H9 (cell line): ENCODE results near the gene CUL4A. TPM values are rescaled to one million over a fixed set of nuclear protein-coding genes. Genes with fewer than 3 reads are reported as not detected.

Experiments
- DNase-seq: peaks from one replicate; pipeline ENCODE4 v3.0.0-alpha.2; 2017
- H2AFZ ChIP-seq: one replicate; pipeline ENCODE4 v1.6.1; 2013; ENCODE audit warnings: mild to moderate bottlenecking, low read length, control low read depth, moderate library complexity
- H2AK5ac ChIP-seq: 2 replicates; pipeline ENCODE4 v1.6.1; 2013; ENCODE audit warnings: low read length, control low read depth, mixed read lengths; ENCODE audit not compliant: insufficient read length
- H2BK120ac ChIP-seq: one replicate; pipeline ENCODE4 v1.6.1; 2013; ENCODE audit warnings: low read depth, mild to moderate bottlenecking, low read length, control low read depth, inconsistent platforms; ENCODE audit not compliant: poor library complexity, severe bottlenecking
- H2BK12ac ChIP-seq: 2 replicates; pipeline ENCODE4 v1.6.1; 2013; ENCODE audit warnings: low read length, control low read depth, mixed read lengths, low read depth; ENCODE audit not compliant: insufficient read length
- H2BK15ac ChIP-seq: 2 replicates; pipeline ENCODE4 v1.6.1; 2013; ENCODE audit warnings: low read depth, low read length, control low read depth
- H2BK20ac ChIP-seq: one replicate; pipeline ENCODE4 v1.6.1; 2013; ENCODE audit warnings: low read depth, mild to moderate bottlenecking, low read length, control low read depth, inconsistent platforms; ENCODE audit not compliant: poor library complexity, severe bottlenecking
- H2BK5ac ChIP-seq: 2 replicates; pipeline ENCODE4 v1.6.1; 2013; ENCODE audit warnings: low read length, control low read depth, mixed read lengths; ENCODE audit not compliant: insufficient read length
- H3K14ac ChIP-seq: 2 replicates; pipeline ENCODE4 v1.6.1; 2013; ENCODE audit warnings: low read length, control low read depth; ENCODE audit not compliant: insufficient read depth
- H3K18ac ChIP-seq: 2 replicates; pipeline ENCODE4 v1.6.1; 2013; ENCODE audit warnings: low read depth, mild to moderate bottlenecking, mixed read lengths, low read length, control low read depth; ENCODE audit not compliant: insufficient read length
- H3K23ac ChIP-seq: 2 replicates; pipeline ENCODE4 v1.6.1; 2013; ENCODE audit warnings: low read length, control low read depth, mixed read lengths, low read depth; ENCODE audit not compliant: insufficient read length
- H3K23me2 ChIP-seq: 2 replicates; pipeline ENCODE4 v1.6.1; 2013; ENCODE audit warnings: low read depth, mild to moderate bottlenecking, mixed read lengths, low read length, control low read depth; ENCODE audit not compliant: insufficient read length, poor library complexity, severe bottlenecking
- H3K27ac ChIP-seq: 2 replicates; pipeline ENCODE4 v1.5.1; 2013; ENCODE audit warnings: low read length, control low read depth, mixed read lengths, low read depth; ENCODE audit not compliant: insufficient read length
- H3K27me3 ChIP-seq: 2 replicates; pipeline ENCODE4 v1.6.1; 2013; ENCODE audit warnings: low read length, control low read depth, inconsistent platforms; ENCODE audit not compliant: insufficient read depth
- H3K4ac ChIP-seq: 2 replicates; pipeline ENCODE4 v1.6.1; 2013; ENCODE audit warnings: low read depth, mild to moderate bottlenecking, control low read depth, inconsistent platforms, low read length, moderate library complexity
- H3K4me1 ChIP-seq: 2 replicates; pipeline ENCODE4 v1.6.1; 2013; ENCODE audit warnings: low read length, control low read depth, inconsistent platforms; ENCODE audit not compliant: insufficient read depth
- H3K4me2 ChIP-seq: 2 replicates; pipeline ENCODE4 v1.6.1; 2013; ENCODE audit warnings: low read length, control low read depth, mixed read lengths; ENCODE audit not compliant: insufficient read length, insufficient read depth
- H3K56ac ChIP-seq: 2 replicates; pipeline ENCODE4 v1.6.1; 2013; ENCODE audit warnings: low read depth, mild to moderate bottlenecking, mixed read lengths, low read length, control low read depth; ENCODE audit not compliant: insufficient read length
- H3K79me1 ChIP-seq: 2 replicates; pipeline ENCODE4 v1.6.1; 2013; ENCODE audit warnings: low read depth, mild to moderate bottlenecking, moderate library complexity, low read length, control low read depth, inconsistent platforms; ENCODE audit not compliant: insufficient read depth, poor library complexity, severe bottlenecking
- H3K79me2 ChIP-seq: 2 replicates; pipeline ENCODE4 v1.6.1; 2013; ENCODE audit warnings: low read length, control low read depth, inconsistent platforms; ENCODE audit not compliant: insufficient read depth
- H3K9ac ChIP-seq: 2 replicates; pipeline ENCODE4 v1.6.1; 2013; ENCODE audit warnings: low read length, control low read depth, mixed read lengths; ENCODE audit not compliant: insufficient read length; ENCODE audit errors: extremely low read depth
- H3K9me3 ChIP-seq: one replicate; pipeline ENCODE4 v1.6.1; 2013; ENCODE audit warnings: low read depth, low read length, inconsistent platforms; ENCODE audit not compliant: control insufficient read depth
- H3T11ph ChIP-seq: one replicate; pipeline ENCODE4 v1.6.1; 2013; ENCODE audit warnings: mild to moderate bottlenecking, low read length, control low read depth, inconsistent platforms
- H4K20me1 ChIP-seq: one replicate; pipeline ENCODE4 v1.6.1; 2013; ENCODE audit not compliant: control insufficient read depth, insufficient read length, insufficient read depth
- H4K5ac ChIP-seq: 2 replicates; pipeline ENCODE4 v1.6.1; 2013; ENCODE audit warnings: low read depth, mild to moderate bottlenecking, mixed read lengths, low read length, control low read depth; ENCODE audit not compliant: insufficient read length
- H4K8ac ChIP-seq: replicated peaks from 2 replicates; pipeline ENCODE4 v1.6.1; 2013; ENCODE audit warnings: low read length, control low read depth, mixed read lengths, low read depth; ENCODE audit not compliant: insufficient read length
- H4K91ac ChIP-seq: 2 replicates; pipeline ENCODE4 v1.6.1; 2013; ENCODE audit warnings: low read depth, mild to moderate bottlenecking, moderate library complexity, mixed read lengths, low read length, control low read depth; ENCODE audit not compliant: insufficient read length
- H3K27ac Mint-ChIP-seq, 3 experiments: 2 replicates in 2 of 3; 3 replicates in 1 of 3; pipeline ENCODE4 v1.8.0; 2020 to 2021; ENCODE audit warnings: mixed read lengths in 3 of 3, mild to moderate bottlenecking in 1 of 3, moderate library complexity in 1 of 3
- H3K27me3 Mint-ChIP-seq: 2 replicates; pipeline ENCODE4 v1.8.0; 2021; ENCODE audit warnings: low read depth, mild to moderate bottlenecking, moderate library complexity, mixed read lengths
- H3K36me3 Mint-ChIP-seq, 3 experiments: 2 replicates in 2 of 3; 3 replicates in 1 of 3; pipeline ENCODE4 v1.8.0; 2020 to 2021; ENCODE audit warnings: low read depth in 3 of 3, mixed read lengths in 3 of 3; ENCODE audit not compliant: insufficient read depth in 1 of 3
- H3K4me1 Mint-ChIP-seq, 2 experiments: 2 replicates each; pipeline ENCODE4 v1.8.0; 2020; ENCODE audit warnings: mixed read lengths in 2 of 2
- H3K4me3 Mint-ChIP-seq, 2 experiments: 2 replicates in 1 of 2; 3 replicates in 1 of 2; pipeline ENCODE4 v1.8.0; 2020 to 2021; ENCODE audit warnings: mild to moderate bottlenecking in 2 of 2, mixed read lengths in 2 of 2, moderate library complexity in 1 of 2
- H3K9me3 Mint-ChIP-seq, 2 experiments: 2 replicates in 1 of 2; 3 replicates in 1 of 2; pipeline ENCODE4 v1.8.0; 2020; ENCODE audit warnings: mild to moderate bottlenecking in 2 of 2, mixed read lengths in 2 of 2, moderate library complexity in 1 of 2
- CTCF ChIP-seq: fragments of 200-600 bp; sonication (generic); conservative IDR thresholded peaks from 3 replicates; pipeline ENCODE4 v1.8.0; 2021; ENCODE audit warnings: antibody characterized with exemption, mild to moderate bottlenecking
- WGBS: extraction: QIAGEN DNeasy Blood & Tissue Kit; methylation state at CpG from one replicate; pipeline ENCODE4 v1.1.7; 2013; ENCODE audit warnings: missing lambda C conversion rate, low lambda C conversion rate, mixed read lengths; ENCODE audit not compliant: insufficient read length; ENCODE audit errors: extremely low coverage; 5-methylcytosine and 5-hydroxymethylcytosine counted together
- total RNA-seq: library from RNA; stranded (reverse); gene quantifications from 2 replicates; pipeline ENCODE4 v1.2.1, GENCODE V29; 2021

The CUL4A gene
- total RNA-seq, 1 experiment from 2014 or later = 97.9 TPM

GRCh38 chr13:113187883-113188665, 21.3 kb upstream of the CUL4A start:
- H2BK120ac ChIP-seq = no peak overlapping the region
- H3K27ac Mint-ChIP-seq = no peak overlapping the region

More at GRCh38 chr13:113187883-113188665, 21.3 kb upstream of the CUL4A start:
- H2AFZ ChIP-seq = no peak overlapping the region
- Mint-ChIP-seq H3K27me3 (no peaks in the 10 kb centered on the region; the same call in 1 of the 2 replicates), H3K4me3 (no peak overlapping the region), H3K36me3 (peaks cover 45 to 81% (median 77%) of the 10 kb centered on the region in 3 experiments), H3K4me1 (no peaks in the 10 kb centered on the region; a peak in 1 of 4 replicates), H3K9me3 (no peaks in the 10 kb centered on the region)
- peaks cover 3% of the 10 kb centered on the region for H3K79me1 ChIP-seq
- no peaks in the 10 kb centered on the region for H3K23me2 ChIP-seq
- H2AK5ac ChIP-seq = no peak overlapping the region
- no peak overlapping the region for H3K9ac ChIP-seq
- H3K4me1 ChIP-seq = no peaks in the 10 kb centered on the region
- no peak overlapping the region for H3K4ac ChIP-seq
- no peak overlapping the region for H2BK15ac ChIP-seq
- no peak overlapping the region for H3K56ac ChIP-seq
- H4K20me1 ChIP-seq = no peaks in the 10 kb centered on the region
- no peaks in the 10 kb centered on the region for H3K27me3 ChIP-seq
- DNase-seq = no peak
- H3K23ac ChIP-seq = no peak overlapping the region
- H3K14ac ChIP-seq = no peak overlapping the region
- H4K5ac ChIP-seq = no peak overlapping the region
- no CpG with 5 or more reads among the region's 23 CpGs for WGBS
- no peak overlapping the region for H3K4me2 ChIP-seq
- H4K8ac ChIP-seq = no peak overlapping the region
- no peak overlapping the region for H3K18ac ChIP-seq
- H3K27ac ChIP-seq = no peak overlapping the region
- H2BK5ac ChIP-seq = no peak overlapping the region
- no peak for TF ChIP-seq CTCF
- H2BK20ac ChIP-seq = no peak overlapping the region
- H3K9me3 ChIP-seq = no peaks in the 10 kb centered on the region
- no peaks in the 10 kb centered on the region for H3K79me2 ChIP-seq
- H3T11ph ChIP-seq = no peak overlapping the region
- H4K91ac ChIP-seq = no peak overlapping the region
- no peak overlapping the region for H2BK12ac ChIP-seq
